Stimulated activated CD4-positive, alpha-beta T cell treated with anti-CD3 and anti-CD28 coated beads, Interleukin-12 subunit alpha, Interleukin-12 subunit beta, amount 100 ng/mL, for 24 hours (primary cell): ENCODE data around the gene GJB1.

Source experiments
- DNase-seq, 2 experiments: peaks; one replicate each; pipeline ENCODE4 v3.0.0-alpha.2; 2020; ENCODE audit warnings: low read depth in 2 of 2

GJB1 gene

GRCh38 chrX:71215338-71215912 lies 7.6 kb upstream of the GJB1 start:
- no peak for DNase-seq

GRCh38 chrX:71216485-71216884 lies 6.5 kb upstream of the GJB1 start:
- no peak for DNase-seq

GRCh38 chrX:71217298-71217697 lies 5.7 kb upstream of the GJB1 start:
- no peak for DNase-seq

- DNase-seq = no peak
These were observed 1.9 kb upstream of the GJB1 start for GRCh38 chrX:71221145-71221544.

- no peak for DNase-seq
These were observed 1.2 kb downstream of the GJB1 start for GRCh38 chrX:71224098-71224708.

GRCh38 chrX:71225009-71225408 lies 2.0 kb downstream of the GJB1 start:
- no peak for DNase-seq

GRCh38 chrX:71225676-71226075 lies 2.7 kb downstream of the GJB1 start:
- DNase-seq = no peak

GRCh38 chrX:71227370-71228062 lies 4.5 kb downstream of the GJB1 start:
- no peak for DNase-seq

- no peak for DNase-seq
These were observed 5.1 kb downstream of the GJB1 start for GRCh38 chrX:71228063-71228642.

GRCh38 chrX:71235482-71235881 lies 12.5 kb downstream of the GJB1 start:
- no peak for DNase-seq

GRCh38 chrX:71236836-71237235 lies 13.8 kb downstream of the GJB1 start:
- DNase-seq = no peak

GRCh38 chrX:71239781-71240180 lies 16.8 kb downstream of the GJB1 start:
- DNase-seq = no peak

- DNase-seq = no peak
These were observed 18.3 kb downstream of the GJB1 start for GRCh38 chrX:71241301-71241700.

- DNase-seq = no peak
These were observed 21.5 kb downstream of the GJB1 start for GRCh38 chrX:71244359-71245128.

GRCh38 chrX:71245159-71245558 lies 22.1 kb downstream of the GJB1 start:
- no peak for DNase-seq

GRCh38 chrX:71250841-71251240 lies 27.8 kb downstream of the GJB1 start:
- no peak for DNase-seq

- peak in 1 of 2 experiments; percentile 30 for DNase-seq
These were observed 28.5 kb downstream of the GJB1 start for GRCh38 chrX:71251466-71251973.

GRCh38 chrX:71252221-71252620 lies 29.2 kb downstream of the GJB1 start:
- no peak for DNase-seq

- DNase-seq = peak in 1 of 2 experiments; percentile 19
These were observed 30.4 kb downstream of the GJB1 start for GRCh38 chrX:71253253-71254091.

- DNase-seq = peak; percentile 58 to 59
These were observed 31.3 kb downstream of the GJB1 start, which contains the start of gene ZMYM3 for GRCh38 chrX:71254092-71254963. TSS of gene ZMYM3 (minus strand) at chrX:71254140. CDS start at chrX:71253255, 885 bp downstream.
